Head of caudate nucleus (tissue), 42 donors: ENCODE measurements around the gene ZNF346.
A peak's percentile ranks its signal among the peaks of the same experiment; 100 is the strongest.

Experiments used
- DNase-seq, 42 donors: peaks; one replicate each; pipeline versions ENCODE4 v3.0.0 to v3.0.0-alpha.2; 2020 to 2021; ENCODE audit warnings: mixed read lengths in 7 of 42
- intact Hi-C: fragments of 100-400 bp; cut with DNase I; formaldehyde crosslinking; loops from one replicate; pipeline ENCODE4 v1.15.0; 2022

The ZNF346 gene

GRCh38 chr5:177103523-177104253, 81.2 kb downstream of the ZNF346 start:
- intact Hi-C loops: no loop called here
- no peak for DNase-seq

GRCh38 chr5:177105691-177106476, 83.4 kb downstream of the ZNF346 start:
- intact Hi-C loops: no loop called here
- DNase-seq: no peak

- intact Hi-C loops: no loop called here
These were observed 84.7 kb downstream of the ZNF346 start for GRCh38 chr5:177107159-177107558.

GRCh38 chr5:177109810-177110209, 87.3 kb downstream of the ZNF346 start:
- DNase-seq: no peak
- intact Hi-C loops: loop anchor here (5.0 kb wide), 1 partner anchor 192 kb away; the partner anchor contains the start of genes PRELID1 and RAB24

More at GRCh38 chr5:177107159-177107558, 84.7 kb downstream of the ZNF346 start:
- DNase-seq: no peak

- DNase-seq: peak in 41 of 42 donors; percentile 38 to 88 (median 73)
- intact Hi-C loops: loop anchor here (5.0 kb wide), 1 partner anchor 190 kb away; the partner anchor contains the start of genes PRELID1 and RAB24
These were observed 89.4 kb downstream of the ZNF346 start for GRCh38 chr5:177111720-177112394.

GRCh38 chr5:177112589-177113220, 90.2 kb downstream of the ZNF346 start:
- DNase-seq: no peak
- intact Hi-C loops: loop anchor here (5.0 kb wide), 1 partner anchor 190 kb away; the partner anchor contains the start of genes PRELID1 and RAB24

GRCh38 chr5:177113566-177114424, 91.3 kb downstream of the ZNF346 start:
- intact Hi-C loops: loop anchor here (5.0 kb wide), 1 partner anchor 189 kb away; the partner anchor contains the start of genes PRELID1 and RAB24
- peak in 41 of 42 donors; percentile 67 to 93 (median 83) for DNase-seq

GRCh38 chr5:177116631-177117373, 94.3 kb downstream of the ZNF346 start:
- peak; percentile 84 to 97 (median 94) for DNase-seq
- intact Hi-C loops: no loop called here

GRCh38 chr5:177117441-177118045, 95.0 kb downstream of the ZNF346 start:
- intact Hi-C loops: no loop called here
- no peak for DNase-seq

- no peak for DNase-seq
- intact Hi-C loops: no loop called here
These were observed 100.1 kb downstream of the ZNF346 start for GRCh38 chr5:177122566-177122965.

- intact Hi-C loops: no loop called here
- no peak for DNase-seq
These were observed 101.4 kb downstream of the ZNF346 start for GRCh38 chr5:177123789-177124485.

- intact Hi-C loops: no loop called here
- no peak for DNase-seq
These were observed 102.0 kb downstream of the ZNF346 start for GRCh38 chr5:177124486-177124991.

- intact Hi-C loops: no loop called here
- no peak for DNase-seq
These were observed 104.3 kb downstream of the ZNF346 start for GRCh38 chr5:177126771-177127170.

GRCh38 chr5:177128551-177128981, 106.1 kb downstream of the ZNF346 start:
- peak in 1 of 42 donors; percentile 17 for DNase-seq
- intact Hi-C loops: no loop called here

- peak in 1 of 42 donors; percentile 3 for DNase-seq
- intact Hi-C loops: no loop called here
These were observed 107.9 kb downstream of the ZNF346 start for GRCh38 chr5:177130211-177131018.
